ENCODE results near the gene IL17RD.

IL17RD gene

DNA sequence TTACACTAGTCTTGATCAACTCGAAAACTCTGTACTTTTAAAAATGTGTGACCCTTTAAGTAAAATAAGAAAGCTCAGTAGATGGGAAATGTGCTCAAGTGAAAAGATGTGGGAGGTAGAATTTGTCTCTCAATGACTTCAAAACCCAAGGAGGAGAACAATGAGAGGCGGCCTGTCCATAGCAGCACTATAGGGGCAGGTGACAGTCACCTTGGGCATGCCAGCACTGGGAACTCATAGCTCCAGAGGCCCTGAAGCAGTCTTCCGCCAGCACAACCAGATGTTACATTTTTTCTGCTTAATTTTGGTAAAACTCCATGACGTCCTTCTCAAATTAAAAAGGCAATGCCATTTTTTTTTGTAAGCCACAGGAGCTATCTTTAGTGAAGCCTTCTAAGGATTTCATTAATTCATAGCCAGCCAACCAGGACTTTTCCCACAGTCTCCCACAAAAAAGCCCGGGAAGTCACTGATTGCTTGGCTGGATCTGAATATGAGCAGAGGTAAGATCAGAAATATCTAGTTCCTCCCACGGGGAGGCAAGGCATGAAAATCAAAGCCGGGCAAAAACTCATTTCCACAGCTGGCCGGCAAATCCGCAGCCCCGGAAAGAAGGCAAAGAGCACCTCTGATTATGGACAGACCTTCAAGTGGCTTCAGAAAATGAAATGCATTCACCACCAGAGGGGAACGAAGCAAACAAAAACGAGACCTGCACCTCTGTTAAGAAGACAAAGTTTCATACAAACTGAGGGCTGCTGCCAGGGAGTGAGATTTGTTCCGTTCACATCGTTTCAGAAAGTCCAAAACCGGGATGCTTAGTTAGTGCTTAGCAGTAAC lies 10.5 kb downstream of the IL17RD start:
- DNase-seq (ENCODE audit: low read depth in 2 of 2) = no peak
- no peak overlapping the region for H3K4me3 ChIP-seq (replicated peaks in 1 of 2; ENCODE audit: low read depth in 2 of 2, low read length in 2 of 2)
- TF ChIP-seq, protein P1, sequence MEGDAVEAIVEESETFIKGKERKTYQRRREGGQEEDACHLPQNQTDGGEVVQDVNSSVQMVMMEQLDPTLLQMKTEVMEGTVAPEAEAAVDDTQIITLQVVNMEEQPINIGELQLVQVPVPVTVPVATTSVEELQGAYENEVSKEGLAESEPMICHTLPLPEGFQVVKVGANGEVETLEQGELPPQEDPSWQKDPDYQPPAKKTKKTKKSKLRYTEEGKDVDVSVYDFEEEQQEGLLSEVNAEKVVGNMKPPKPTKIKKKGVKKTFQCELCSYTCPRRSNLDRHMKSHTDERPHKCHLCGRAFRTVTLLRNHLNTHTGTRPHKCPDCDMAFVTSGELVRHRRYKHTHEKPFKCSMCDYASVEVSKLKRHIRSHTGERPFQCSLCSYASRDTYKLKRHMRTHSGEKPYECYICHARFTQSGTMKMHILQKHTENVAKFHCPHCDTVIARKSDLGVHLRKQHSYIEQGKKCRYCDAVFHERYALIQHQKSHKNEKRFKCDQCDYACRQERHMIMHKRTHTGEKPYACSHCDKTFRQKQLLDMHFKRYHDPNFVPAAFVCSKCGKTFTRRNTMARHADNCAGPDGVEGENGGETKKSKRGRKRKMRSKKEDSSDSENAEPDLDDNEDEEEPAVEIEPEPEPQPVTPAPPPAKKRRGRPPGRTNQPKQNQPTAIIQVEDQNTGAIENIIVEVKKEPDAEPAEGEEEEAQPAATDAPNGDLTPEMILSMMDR (IDR thresholded peaks at IDR 0.05; ENCODE audit: low read depth, low read length) = no peak

DNA sequence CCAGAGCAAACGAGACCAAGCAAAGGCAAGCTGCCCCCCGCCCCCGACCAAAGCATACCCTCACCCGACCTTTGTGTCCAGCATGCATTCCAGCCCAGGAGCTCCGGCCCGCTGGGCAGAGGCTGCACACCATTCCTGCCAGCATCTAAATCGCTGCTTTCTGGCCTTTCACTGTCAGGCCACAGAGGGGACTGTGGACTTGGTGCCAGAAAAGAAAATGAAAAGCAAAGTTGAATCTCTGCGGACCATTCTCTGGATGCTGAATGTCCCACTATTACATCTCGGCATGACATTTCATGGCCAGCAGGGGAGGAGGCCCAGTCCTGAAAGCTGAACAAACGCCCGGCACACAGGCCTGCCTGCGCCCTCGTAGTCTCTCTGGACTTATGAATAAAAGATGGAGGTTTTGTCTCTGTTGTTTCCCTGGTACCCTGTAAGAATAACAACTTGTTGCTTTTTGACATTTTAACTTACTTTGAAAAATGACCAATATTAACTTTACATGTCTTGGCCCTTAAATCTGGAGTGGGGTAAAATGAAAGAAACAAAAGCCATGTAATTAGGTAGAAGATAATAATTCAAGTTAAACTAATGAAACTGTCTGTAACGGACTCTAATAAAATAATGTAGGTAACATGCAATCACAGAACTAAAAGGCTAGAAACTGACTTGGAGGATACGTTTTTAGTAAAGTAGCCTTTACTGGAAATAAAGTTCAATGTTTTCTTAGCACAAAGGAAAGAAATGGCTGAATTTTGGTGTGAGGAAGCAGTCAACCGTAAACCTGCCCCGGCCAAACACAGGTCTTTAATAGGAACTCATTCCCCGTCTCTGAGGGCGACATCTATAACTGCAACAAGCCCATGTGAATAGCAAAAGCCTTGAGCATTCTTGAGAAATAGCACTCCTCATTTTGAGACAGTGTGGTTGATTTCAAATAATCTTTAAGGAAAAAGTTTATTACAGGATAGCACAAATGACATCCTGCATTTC lies 12.7 kb downstream of the IL17RD start:
- TF ChIP-seq, protein P1 (IDR thresholded peaks at IDR 0.05; ENCODE audit: low read depth, low read length) = no peak
- DNase-seq (ENCODE audit: low read depth in 2 of 2) = peak in 1 of 2 donors; percentile 14
- H3K4me3 ChIP-seq (replicated peaks in 1 of 2; ENCODE audit: low read depth in 2 of 2, low read length in 2 of 2) = no peak overlapping the region

DNA sequence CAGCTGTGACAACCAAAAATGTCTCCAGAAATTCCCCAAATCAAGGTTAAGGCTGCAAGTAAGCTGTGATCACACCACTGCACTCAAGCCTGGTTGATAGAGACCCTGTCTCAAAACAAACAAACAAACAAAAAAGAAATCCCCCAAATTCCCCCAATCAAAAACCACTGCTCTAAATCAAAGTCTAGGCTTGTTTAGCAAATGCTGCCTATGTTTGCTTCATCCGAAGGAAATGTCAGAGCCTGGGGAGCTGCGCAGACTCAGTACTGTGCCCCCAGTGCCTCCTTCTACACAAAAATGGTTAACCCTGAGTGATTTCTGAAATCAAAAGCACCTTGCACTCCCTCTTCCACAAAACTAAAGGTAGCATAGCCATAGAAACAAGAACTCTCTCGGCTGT lies 13.4 kb downstream of the IL17RD start:
- TF ChIP-seq, protein P1 (IDR thresholded peaks at IDR 0.05; ENCODE audit: low read depth, low read length) = no peak
- no peak overlapping the region for H3K4me3 ChIP-seq (replicated peaks in 1 of 2; ENCODE audit: low read depth in 2 of 2, low read length in 2 of 2)
- no peak for DNase-seq (ENCODE audit: low read depth in 2 of 2)

DNA sequence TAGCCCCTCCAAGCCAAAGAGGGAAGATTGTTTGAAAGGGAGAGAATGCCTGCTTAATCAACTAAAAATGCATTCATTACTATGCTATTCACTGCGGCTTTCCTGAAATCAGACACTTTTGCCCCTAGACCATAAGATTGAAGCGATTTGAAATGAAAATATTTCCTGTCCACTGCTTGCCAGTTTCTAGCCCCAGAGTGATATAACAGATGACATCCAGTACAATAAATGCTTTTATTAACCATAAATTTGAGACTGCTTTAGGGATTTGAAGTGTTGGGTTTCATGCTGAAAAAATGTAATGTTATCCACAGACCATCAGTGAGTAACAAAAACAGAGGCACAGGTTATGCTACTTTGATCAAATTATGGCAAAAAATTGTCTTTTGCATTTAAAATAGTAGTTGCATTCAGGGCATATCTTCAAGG lies 14.1 kb downstream of the IL17RD start:
- H3K4me3 ChIP-seq (replicated peaks in 1 of 2; ENCODE audit: low read depth in 2 of 2, low read length in 2 of 2) = no peak overlapping the region
- TF ChIP-seq, protein P1 (IDR thresholded peaks at IDR 0.05; ENCODE audit: low read depth, low read length) = no peak
- DNase-seq (ENCODE audit: low read depth in 2 of 2) = peak; percentile 8 to 51

DNA sequence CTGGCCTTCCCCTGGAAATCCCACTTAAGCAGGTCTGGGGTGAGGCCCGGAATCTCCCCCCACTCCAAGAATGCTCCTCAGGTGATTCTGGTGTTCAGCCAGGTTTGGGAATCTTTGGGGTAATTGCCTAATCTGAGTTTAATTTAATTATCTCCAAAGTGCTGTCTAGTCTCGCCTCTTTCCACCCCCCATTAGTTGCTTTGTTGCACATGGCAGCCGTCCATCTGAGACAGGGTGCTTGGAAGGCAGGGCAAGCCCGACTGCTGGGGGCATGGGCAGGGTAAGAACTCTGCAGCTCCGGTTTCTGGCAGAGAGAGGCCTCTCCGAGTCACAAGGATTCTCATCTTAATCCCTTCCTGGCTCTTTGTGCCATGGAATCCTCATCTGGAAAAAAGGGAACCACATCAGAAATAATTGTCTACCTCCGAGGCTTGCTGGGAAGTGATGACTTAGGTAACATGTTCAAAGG lies 15.0 kb downstream of the IL17RD start:
- no peak for DNase-seq (ENCODE audit: low read depth in 2 of 2)
- no peak overlapping the region for H3K4me3 ChIP-seq (replicated peaks in 1 of 2; ENCODE audit: low read depth in 2 of 2, low read length in 2 of 2)
- TF ChIP-seq, protein P1 (IDR thresholded peaks at IDR 0.05; ENCODE audit: low read depth, low read length) = no peak

DNA sequence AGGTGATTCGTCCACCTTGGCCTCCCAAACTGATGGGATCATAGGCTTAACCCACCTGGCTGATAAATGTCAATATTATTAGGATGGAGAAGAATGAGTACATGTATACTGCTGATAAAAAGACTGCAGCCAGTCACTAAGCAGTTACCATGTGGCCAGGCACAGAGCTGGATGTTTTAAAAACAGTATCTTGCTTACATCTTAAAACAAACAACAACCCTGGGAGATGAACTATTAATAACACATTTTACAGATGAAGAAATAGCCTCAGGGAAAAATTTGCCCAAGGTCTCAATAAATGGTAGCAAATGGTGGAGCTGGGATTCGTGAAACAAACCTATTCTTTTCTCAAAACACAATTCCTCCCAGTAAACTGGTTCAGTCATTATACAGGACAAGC lies 18.1 kb downstream of the IL17RD start:
- TF ChIP-seq, protein P1 (IDR thresholded peaks at IDR 0.05; ENCODE audit: low read depth, low read length) = no peak
- no peak for DNase-seq (ENCODE audit: low read depth in 2 of 2)
- no peak overlapping the region for H3K4me3 ChIP-seq (replicated peaks in 1 of 2; ENCODE audit: low read depth in 2 of 2, low read length in 2 of 2)
